Colonic mucosa (tissue), 4 donors: ENCODE data around the gene SLX9. TPM values are rescaled to one million over a fixed set of nuclear protein-coding genes. Genes with fewer than 3 reads are reported as not detected.

Experiments
- DNase-seq: peaks from one replicate; pipeline ENCODE4 v3.0.0-alpha.2; 2020
- H3K27ac ChIP-seq: fragments of 200-600 bp; one replicate; pipeline ENCODE4 v1.8.0; 2021
- H3K27me3 ChIP-seq: fragments of 200-600 bp; one replicate; pipeline ENCODE4 v1.8.0; 2021
- H3K36me3 ChIP-seq: fragments of 200-600 bp; one replicate; pipeline ENCODE4 v1.8.0; 2021
- H3K4me1 ChIP-seq: fragments of 200-600 bp; one replicate; pipeline ENCODE4 v1.8.0; 2021; ENCODE audit warnings: mild to moderate bottlenecking
- H3K4me3 ChIP-seq: fragments of 200-600 bp; one replicate; pipeline ENCODE4 v1.8.0; 2021
- H3K9ac ChIP-seq, 2 donors: one replicate each; pipeline ENCODE4 v1.7.0; 2013; ENCODE audit warnings: control low read depth in 2 of 2, low read depth in 2 of 2, low read length in 2 of 2
- H3K9me3 ChIP-seq: fragments of 200-600 bp; one replicate; pipeline ENCODE4 v1.8.0; 2021
- intact Hi-C: fragments of 100-400 bp; cut with DNase I; formaldehyde crosslinking; loops from one replicate; pipeline ENCODE4 v1.14.1; 2022
- total RNA-seq, 2 donors: library from RNA; stranded (reverse); fragmentation: NEBNext Ultra II Directional in 1 of 2; extraction: Animal tissue kit (Norgen Biotek cat#: 25700) in 1 of 2; gene quantifications; one replicate each; pipeline ENCODE4 v1.2.1, GENCODE V29; 2021
- TF ChIP-seq, protein P1 (sequence below): fragments of 200-600 bp; IDR thresholded peaks from one replicate; pipeline ENCODE4 v1.8.0; 2022; ENCODE audit warnings: antibody characterized with exemption, mild to moderate bottlenecking
- donor health status: healthy.
- donor health status: DM: no; HTN: no; CAD: no.
- donor health status: DM: no; HTN: no; CAD: no.

SLX9 gene
- total RNA-seq, 2 donors from 2014 or later, result 30.6 to 50.1 TPM

- Histone ChIP-seq H3K27ac (no peak overlapping the region), H3K4me1 (no peaks in the 10 kb centered on the region), H3K9me3 (no peaks in the 10 kb centered on the region), H3K4me3 (no peak overlapping the region), H3K36me3 (no peaks in the 10 kb centered on the region), H3K27me3 (no peaks in the 10 kb centered on the region), H3K9ac (no peak overlapping the region)
- TF ChIP-seq, protein P1, sequence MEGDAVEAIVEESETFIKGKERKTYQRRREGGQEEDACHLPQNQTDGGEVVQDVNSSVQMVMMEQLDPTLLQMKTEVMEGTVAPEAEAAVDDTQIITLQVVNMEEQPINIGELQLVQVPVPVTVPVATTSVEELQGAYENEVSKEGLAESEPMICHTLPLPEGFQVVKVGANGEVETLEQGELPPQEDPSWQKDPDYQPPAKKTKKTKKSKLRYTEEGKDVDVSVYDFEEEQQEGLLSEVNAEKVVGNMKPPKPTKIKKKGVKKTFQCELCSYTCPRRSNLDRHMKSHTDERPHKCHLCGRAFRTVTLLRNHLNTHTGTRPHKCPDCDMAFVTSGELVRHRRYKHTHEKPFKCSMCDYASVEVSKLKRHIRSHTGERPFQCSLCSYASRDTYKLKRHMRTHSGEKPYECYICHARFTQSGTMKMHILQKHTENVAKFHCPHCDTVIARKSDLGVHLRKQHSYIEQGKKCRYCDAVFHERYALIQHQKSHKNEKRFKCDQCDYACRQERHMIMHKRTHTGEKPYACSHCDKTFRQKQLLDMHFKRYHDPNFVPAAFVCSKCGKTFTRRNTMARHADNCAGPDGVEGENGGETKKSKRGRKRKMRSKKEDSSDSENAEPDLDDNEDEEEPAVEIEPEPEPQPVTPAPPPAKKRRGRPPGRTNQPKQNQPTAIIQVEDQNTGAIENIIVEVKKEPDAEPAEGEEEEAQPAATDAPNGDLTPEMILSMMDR, result no peak
- no peak for DNase-seq
- intact Hi-C loops, result no loop called here
Observed at GRCh38 chr21:44980562-44981489, 41.0 kb downstream of the SLX9 start.

- Histone ChIP-seq H3K27ac (no peak overlapping the region), H3K9ac (no peak overlapping the region)
Observed at GRCh38 chr21:44982558-44983250, 42.9 kb downstream of the SLX9 start.

DNA sequence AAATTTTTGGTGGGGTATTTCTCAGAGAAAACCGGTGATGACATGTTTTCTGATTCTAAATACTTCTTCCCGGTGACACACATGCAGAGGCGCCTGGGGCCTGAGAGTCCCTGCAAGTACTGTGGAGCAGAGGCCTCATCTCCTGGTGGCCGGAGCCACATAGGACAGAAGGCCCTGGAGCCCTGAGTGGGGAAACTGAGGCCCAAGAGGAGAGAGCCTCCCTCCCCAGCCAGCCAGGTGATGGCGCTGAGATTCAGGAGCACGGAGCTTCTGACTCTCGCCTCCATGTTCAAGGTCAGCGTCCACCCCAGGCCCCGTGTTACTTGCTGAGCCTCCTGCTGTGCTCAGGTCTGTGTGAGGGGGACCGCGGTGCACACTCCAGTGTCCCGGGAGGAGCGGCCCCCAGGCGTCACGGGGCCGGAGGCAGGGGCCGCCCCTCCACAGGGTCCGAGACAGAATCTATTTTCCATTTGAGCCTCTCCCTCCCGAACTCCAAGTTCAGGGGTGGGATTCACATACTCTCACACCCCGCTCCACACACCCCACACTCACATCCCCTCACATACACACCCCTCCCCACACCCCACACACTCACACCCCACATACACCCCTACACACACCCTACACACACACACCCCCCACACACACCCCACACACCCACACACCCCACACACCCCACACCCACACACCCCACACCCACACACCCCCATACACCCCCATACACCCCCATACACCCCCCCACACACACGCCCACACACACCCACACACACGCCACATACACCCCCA, 43.8 kb downstream of the SLX9 start:
- Histone ChIP-seq H3K27me3 (no peaks in the 10 kb centered on the region), H3K9ac (no peak overlapping the region), H3K36me3 (no peaks in the 10 kb centered on the region), H3K4me1 (no peaks in the 10 kb centered on the region), H3K27ac (no peak overlapping the region), H3K4me3 (no peak overlapping the region), H3K9me3 (no peaks in the 10 kb centered on the region)
- intact Hi-C loops, result no loop called here
- DNase-seq, result no peak
- TF ChIP-seq, protein P1, result no peak

More at GRCh38 chr21:44982558-44983250, 42.9 kb downstream of the SLX9 start:
- H3K27me3 ChIP-seq, result no peaks in the 10 kb centered on the region
- DNase-seq, result no peak
- no peaks in the 10 kb centered on the region for H3K9me3 ChIP-seq
- intact Hi-C loops, result no loop called here
- TF ChIP-seq, protein P1, result no peak
- no peaks in the 10 kb centered on the region for H3K36me3 ChIP-seq
- H3K4me1 ChIP-seq, result no peaks in the 10 kb centered on the region
- H3K4me3 ChIP-seq, result no peak overlapping the region

DNA sequence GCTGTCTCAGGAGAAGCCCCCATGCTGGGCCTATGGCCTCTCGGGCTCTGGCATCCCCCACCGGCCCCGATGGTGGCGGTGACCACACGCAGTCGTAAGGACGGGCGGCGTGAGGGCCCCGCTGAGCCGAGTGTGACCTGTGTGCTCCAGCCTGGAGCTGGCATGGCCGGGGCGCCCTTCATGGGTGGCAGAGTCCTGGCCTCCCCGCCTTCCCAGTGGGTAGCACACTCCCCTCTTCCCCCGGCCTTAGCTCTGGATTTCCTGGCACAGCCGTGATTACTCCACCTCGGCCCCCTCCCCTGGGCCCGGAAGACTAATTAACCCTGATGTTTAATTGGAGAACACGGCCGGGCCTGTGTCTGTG, 44.6 kb downstream of the SLX9 start:
- H3K4me1 ChIP-seq, result no peaks in the 10 kb centered on the region
- H3K36me3 ChIP-seq, result no peaks in the 10 kb centered on the region
- intact Hi-C loops, result no loop called here
- no peaks in the 10 kb centered on the region for H3K27me3 ChIP-seq
- TF ChIP-seq, protein P1, result no peak
- H3K27ac ChIP-seq, result no peak overlapping the region
- no peak overlapping the region for H3K9ac ChIP-seq
- no peaks in the 10 kb centered on the region for H3K9me3 ChIP-seq
- H3K4me3 ChIP-seq, result no peak overlapping the region
- no peak for DNase-seq

DNA sequence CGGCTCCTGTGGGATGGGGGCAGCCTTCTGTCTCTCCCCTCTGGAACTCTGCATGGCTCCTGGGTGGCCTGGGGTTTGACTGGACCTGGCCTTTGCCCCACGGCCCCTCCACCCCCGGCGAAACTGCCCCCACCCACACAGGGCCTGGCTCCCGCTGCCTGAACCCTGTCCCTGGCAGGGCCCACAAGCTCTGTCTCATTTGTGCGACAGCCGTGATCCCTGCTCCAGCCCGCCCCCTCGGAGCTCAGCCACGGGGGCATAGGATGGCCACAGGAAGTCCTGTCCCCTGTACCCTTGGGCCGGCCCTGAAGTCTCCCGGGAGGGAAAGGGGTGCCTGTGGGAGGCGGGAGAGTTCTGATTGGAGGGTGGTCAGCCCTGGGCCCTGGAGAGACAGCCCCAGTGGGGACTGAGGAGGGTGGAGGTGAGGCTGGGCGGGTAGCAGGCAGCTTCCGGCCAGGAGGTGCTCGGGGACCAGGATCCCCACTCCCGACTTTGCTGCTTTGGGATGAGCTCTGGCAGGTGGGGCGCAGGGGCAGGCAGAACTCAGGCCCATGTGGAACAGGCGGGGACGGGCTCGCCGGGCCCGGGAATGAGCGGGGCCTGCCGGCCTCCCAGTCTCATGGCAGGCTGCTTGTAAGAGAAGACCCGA, 45.1 kb downstream of the SLX9 start:
- H3K27ac ChIP-seq, result no peak overlapping the region
- DNase-seq, result no peak
- no peaks in the 10 kb centered on the region for H3K27me3 ChIP-seq
- intact Hi-C loops, result no loop called here
- TF ChIP-seq, protein P1, result no peak
- H3K36me3 ChIP-seq, result no peaks in the 10 kb centered on the region
- no peak overlapping the region for H3K4me3 ChIP-seq
- H3K9ac ChIP-seq, result no peak overlapping the region
- H3K9me3 ChIP-seq, result no peaks in the 10 kb centered on the region
- no peaks in the 10 kb centered on the region for H3K4me1 ChIP-seq
